ENCODE data around the gene FBXL13. TPM values are rescaled to one million over a fixed set of nuclear protein-coding genes. Genes with fewer than 3 reads are reported as not detected.
"Not testable (repeated sequence)": the region's sequence is repeated elsewhere in the genome, so short reads cannot be mapped to it uniquely, and the experiment has no call there.

FBXL13 gene
- total RNA-seq, 1 experiment from 2014 or later, result 2.5 TPM

- H3K36me3 ChIP-seq (ENCODE audit: control insufficient read depth, insufficient read depth, low read length), result no peaks in the 10 kb centered on the region
- no peak overlapping the region for H3K27ac ChIP-seq (ENCODE audit: low read length)
- in situ Hi-C loops (cut with HindIII; ENCODE audit: low pct_unique_long_range_greater_than_20kb, low sequenced_read_pairs) (no loop called here), intact Hi-C loops (cut with micrococcal nuclease; ENCODE audit: unreplicated experiment) (no loop called here)
- H3K4me3 ChIP-seq (ENCODE audit: low read depth in 2 of 2, low read length in 2 of 2), result no peak overlapping the region
- no peaks in the 10 kb centered on the region for H3K27me3 ChIP-seq (ENCODE audit: control insufficient read depth, insufficient read depth, low read length)
- BruUV-seq (replicated peaks), result no TSS peak
- ChIA-PET CTCF (no interaction called here), POLR2A (no interaction called here)
- ATAC-seq (no peak), DNase-seq (ENCODE audit: low read depth, low spot score) (no peak)
- no peak for TF ChIP-seq TCF7L2 (IDR thresholded peaks at IDR 0.05; ENCODE audit: low read depth, low read length)
- TF ChIP-seq, protein P1, sequence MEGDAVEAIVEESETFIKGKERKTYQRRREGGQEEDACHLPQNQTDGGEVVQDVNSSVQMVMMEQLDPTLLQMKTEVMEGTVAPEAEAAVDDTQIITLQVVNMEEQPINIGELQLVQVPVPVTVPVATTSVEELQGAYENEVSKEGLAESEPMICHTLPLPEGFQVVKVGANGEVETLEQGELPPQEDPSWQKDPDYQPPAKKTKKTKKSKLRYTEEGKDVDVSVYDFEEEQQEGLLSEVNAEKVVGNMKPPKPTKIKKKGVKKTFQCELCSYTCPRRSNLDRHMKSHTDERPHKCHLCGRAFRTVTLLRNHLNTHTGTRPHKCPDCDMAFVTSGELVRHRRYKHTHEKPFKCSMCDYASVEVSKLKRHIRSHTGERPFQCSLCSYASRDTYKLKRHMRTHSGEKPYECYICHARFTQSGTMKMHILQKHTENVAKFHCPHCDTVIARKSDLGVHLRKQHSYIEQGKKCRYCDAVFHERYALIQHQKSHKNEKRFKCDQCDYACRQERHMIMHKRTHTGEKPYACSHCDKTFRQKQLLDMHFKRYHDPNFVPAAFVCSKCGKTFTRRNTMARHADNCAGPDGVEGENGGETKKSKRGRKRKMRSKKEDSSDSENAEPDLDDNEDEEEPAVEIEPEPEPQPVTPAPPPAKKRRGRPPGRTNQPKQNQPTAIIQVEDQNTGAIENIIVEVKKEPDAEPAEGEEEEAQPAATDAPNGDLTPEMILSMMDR (IDR thresholded peaks at IDR 0.05), result no peak
- TF ChIP-seq, protein P2, sequence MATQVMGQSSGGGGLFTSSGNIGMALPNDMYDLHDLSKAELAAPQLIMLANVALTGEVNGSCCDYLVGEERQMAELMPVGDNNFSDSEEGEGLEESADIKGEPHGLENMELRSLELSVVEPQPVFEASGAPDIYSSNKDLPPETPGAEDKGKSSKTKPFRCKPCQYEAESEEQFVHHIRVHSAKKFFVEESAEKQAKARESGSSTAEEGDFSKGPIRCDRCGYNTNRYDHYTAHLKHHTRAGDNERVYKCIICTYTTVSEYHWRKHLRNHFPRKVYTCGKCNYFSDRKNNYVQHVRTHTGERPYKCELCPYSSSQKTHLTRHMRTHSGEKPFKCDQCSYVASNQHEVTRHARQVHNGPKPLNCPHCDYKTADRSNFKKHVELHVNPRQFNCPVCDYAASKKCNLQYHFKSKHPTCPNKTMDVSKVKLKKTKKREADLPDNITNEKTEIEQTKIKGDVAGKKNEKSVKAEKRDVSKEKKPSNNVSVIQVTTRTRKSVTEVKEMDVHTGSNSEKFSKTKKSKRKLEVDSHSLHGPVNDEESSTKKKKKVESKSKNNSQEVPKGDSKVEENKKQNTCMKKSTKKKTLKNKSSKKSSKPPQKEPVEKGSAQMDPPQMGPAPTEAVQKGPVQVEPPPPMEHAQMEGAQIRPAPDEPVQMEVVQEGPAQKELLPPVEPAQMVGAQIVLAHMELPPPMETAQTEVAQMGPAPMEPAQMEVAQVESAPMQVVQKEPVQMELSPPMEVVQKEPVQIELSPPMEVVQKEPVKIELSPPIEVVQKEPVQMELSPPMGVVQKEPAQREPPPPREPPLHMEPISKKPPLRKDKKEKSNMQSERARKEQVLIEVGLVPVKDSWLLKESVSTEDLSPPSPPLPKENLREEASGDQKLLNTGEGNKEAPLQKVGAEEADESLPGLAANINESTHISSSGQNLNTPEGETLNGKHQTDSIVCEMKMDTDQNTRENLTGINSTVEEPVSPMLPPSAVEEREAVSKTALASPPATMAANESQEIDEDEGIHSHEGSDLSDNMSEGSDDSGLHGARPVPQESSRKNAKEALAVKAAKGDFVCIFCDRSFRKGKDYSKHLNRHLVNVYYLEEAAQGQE (IDR thresholded peaks at IDR 0.05; ENCODE audit: insufficient read depth in 1 of 2, low read depth in 2 of 2, low read length in 1 of 2), result no peak
- TF ChIP-seq SIN3A (IDR thresholded peaks at IDR 0.05; ENCODE audit: borderline replicate concordance, insufficient read depth, low read depth, low read length), result no peak
- TF ChIP-seq POLR2AphosphoS5 (IDR thresholded peaks at IDR 0.05; ENCODE audit: low read depth, low read length), result no peak
- peaks cover 30% of the 10 kb centered on the region; the same call in 1 of the 2 replicates for H3K9me3 ChIP-seq (ENCODE audit: control insufficient read depth, insufficient read depth, low read depth, low read length)
- H3K4me1 ChIP-seq (ENCODE audit: control insufficient read depth, insufficient read depth, low read length), result no peaks in the 10 kb centered on the region
Observed at GRCh38 chr7:103001210-103001609, 73.4 kb downstream of the FBXL13 start.

DNA sequence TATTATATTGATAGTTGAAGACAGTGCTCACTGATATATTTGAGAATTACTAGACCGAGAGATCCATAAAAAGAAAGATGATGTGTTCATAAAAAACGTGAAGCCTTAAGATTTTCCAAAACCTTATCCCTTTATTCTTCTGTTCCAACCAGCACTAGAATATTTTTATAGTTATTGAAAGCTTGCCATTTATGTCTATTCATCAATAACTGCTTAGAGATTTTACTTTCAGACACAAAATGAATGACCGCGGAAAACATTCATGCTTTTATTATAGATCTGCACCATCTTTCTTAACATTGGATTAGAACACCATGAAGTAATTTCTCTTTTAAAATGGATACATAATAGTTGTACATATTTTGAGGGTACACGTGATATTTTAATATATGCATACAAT is 77.6 kb downstream of the FBXL13 start:
- POLR2A ChIA-PET, result no interaction called here
- H3K27ac ChIP-seq (ENCODE audit: low read length), result peak overlapping the region; percentile 78; the same call in 1 of the 2 replicates
- TF ChIP-seq POLR2AphosphoS5 (IDR thresholded peaks at IDR 0.05; ENCODE audit: low read depth, low read length) (no peak), TCF7L2 (IDR thresholded peaks at IDR 0.05; ENCODE audit: low read depth, low read length) (no peak), SIN3A (IDR thresholded peaks at IDR 0.05; ENCODE audit: borderline replicate concordance, insufficient read depth, low read depth, low read length) (no peak)
- TF ChIP-seq, protein P1 (IDR thresholded peaks at IDR 0.05), result no peak
- TF ChIP-seq, protein P2 (IDR thresholded peaks at IDR 0.05; ENCODE audit: insufficient read depth in 1 of 2, low read depth in 2 of 2, low read length in 1 of 2), result no peak
- peaks cover 11% of the 10 kb centered on the region; the same call in 1 of the 2 replicates for H3K9me3 ChIP-seq (ENCODE audit: control insufficient read depth, insufficient read depth, low read depth, low read length)
- in situ Hi-C loops (cut with HindIII; ENCODE audit: low pct_unique_long_range_greater_than_20kb, low sequenced_read_pairs), result no loop called here
- intact Hi-C loops (cut with micrococcal nuclease; ENCODE audit: unreplicated experiment), result no loop called here
- H3K4me3 ChIP-seq (ENCODE audit: low read depth in 2 of 2, low read length in 2 of 2), result no peak overlapping the region
- H3K27me3 ChIP-seq (ENCODE audit: control insufficient read depth, insufficient read depth, low read length), result no peaks in the 10 kb centered on the region
- no TSS peak for BruUV-seq (replicated peaks)
- H3K36me3 ChIP-seq (ENCODE audit: control insufficient read depth, insufficient read depth, low read length), result no peaks in the 10 kb centered on the region
- DNase-seq (ENCODE audit: low read depth, low spot score), result no peak
- CTCF ChIA-PET, result no interaction called here
- no peak for ATAC-seq
- H3K4me1 ChIP-seq (ENCODE audit: control insufficient read depth, insufficient read depth, low read length), result peaks cover 23% of the 10 kb centered on the region

- H3K4me3 ChIP-seq (ENCODE audit: low read depth in 2 of 2, low read length in 2 of 2); H3K36me3 ChIP-seq (ENCODE audit: control insufficient read depth, insufficient read depth, low read length); in situ Hi-C loops (cut with HindIII; ENCODE audit: low pct_unique_long_range_greater_than_20kb, low sequenced_read_pairs); BruUV-seq (replicated peaks); POLR2A ChIA-PET; CTCF ChIA-PET; ATAC-seq; H3K27me3 ChIP-seq (ENCODE audit: control insufficient read depth, insufficient read depth, low read length); intact Hi-C loops (cut with micrococcal nuclease; ENCODE audit: unreplicated experiment); DNase-seq (ENCODE audit: low read depth, low spot score): not testable (repeated sequence)
- peak overlapping the region; percentile 78 for H3K27ac ChIP-seq (ENCODE audit: low read length)
- peaks cover 11% of the 10 kb centered on the region; the same call in 1 of the 2 replicates for H3K9me3 ChIP-seq (ENCODE audit: control insufficient read depth, insufficient read depth, low read depth, low read length)
- H3K4me1 ChIP-seq (ENCODE audit: control insufficient read depth, insufficient read depth, low read length), result peaks cover 36% of the 10 kb centered on the region
Observed at GRCh38 chr7:102995609-102996008, 79.0 kb downstream of the FBXL13 start.
